Measurements from ENCODE around the gene SLC10A3. TPM values are rescaled to one million over a fixed set of nuclear protein-coding genes. Genes with fewer than 3 reads are reported as not detected.

SLC10A3 gene
- total and polyA plus RNA-seq, 2 of the 13 experiments (the other 11 are each of a cell fraction or from before 2014, with no cell fraction given) = 10.1 to 11.5 TPM

GRCh38 chrX:154464806-154465365 is 25.5 kb downstream of the SLC10A3 start:
- Histone ChIP-seq H3K36me3 (replicated peaks in 1 of 2; ENCODE audit: control insufficient read depth in 1 of 2, insufficient read depth in 2 of 2, low read length in 2 of 2) (peaks cover 3 to 9% of the 10 kb centered on the region in 2 experiments; a peak in 3 of 5 replicates), H3K9ac (ENCODE audit: insufficient read depth, low read depth, low read length) (no peak overlapping the region), H4K20me1 (ENCODE audit: insufficient read depth, low read length) (no peaks in the 10 kb centered on the region), H3K4me3 (replicated peaks in 1 of 3; ENCODE audit: insufficient read depth in 1 of 3, low read depth in 2 of 3, low read length in 3 of 3) (no peak overlapping the region), H2AFZ (ENCODE audit: low read length) (no peak overlapping the region), H3K4me1 (ENCODE audit: insufficient read depth, low read length) (no peaks in the 10 kb centered on the region), H3K4me2 (ENCODE audit: low read depth, low read length) (no peak overlapping the region), H3K27ac (ENCODE audit: extremely low read length, insufficient read depth, low read length) (no peak overlapping the region), H3K79me2 (ENCODE audit: insufficient read depth, low read length) (no peaks in the 10 kb centered on the region), H3K27me3 (ENCODE audit: control insufficient read depth in 1 of 2, insufficient read depth in 2 of 2, low read length in 2 of 2) (no peaks in the 10 kb centered on the region), H3K9me3 (ENCODE audit: low read length) (no peaks in the 10 kb centered on the region)
- ATAC-seq (no peak), FAIRE-seq (no peak), DNase-seq (ENCODE audit: low spot score) (no peak)
- BruUV-seq (replicated peaks) = no TSS peak
- WGBS (ENCODE audit: low lambda C conversion rate) = 100% methylated on average over 1 of the region's 28 CpGs
- POLR2A ChIA-PET = no interaction called here
- intact Hi-C loops (cut with micrococcal nuclease; ENCODE audit: unreplicated experiment) (no loop called here), in situ Hi-C loops (cut with HindIII; ENCODE audit: extremely low pct_ligation_motif_present, low pct_unique_long_range_greater_than_20kb) (no loop called here)
- TF ChIP-seq KLF13 (CRISPR knock-in tag; IDR thresholded peaks at IDR 0.05) = no peak
- CTCF ChIA-PET (ENCODE audit: low intra/inter-chr PET ratio, low total read pairs) = no interaction called here

DNA sequence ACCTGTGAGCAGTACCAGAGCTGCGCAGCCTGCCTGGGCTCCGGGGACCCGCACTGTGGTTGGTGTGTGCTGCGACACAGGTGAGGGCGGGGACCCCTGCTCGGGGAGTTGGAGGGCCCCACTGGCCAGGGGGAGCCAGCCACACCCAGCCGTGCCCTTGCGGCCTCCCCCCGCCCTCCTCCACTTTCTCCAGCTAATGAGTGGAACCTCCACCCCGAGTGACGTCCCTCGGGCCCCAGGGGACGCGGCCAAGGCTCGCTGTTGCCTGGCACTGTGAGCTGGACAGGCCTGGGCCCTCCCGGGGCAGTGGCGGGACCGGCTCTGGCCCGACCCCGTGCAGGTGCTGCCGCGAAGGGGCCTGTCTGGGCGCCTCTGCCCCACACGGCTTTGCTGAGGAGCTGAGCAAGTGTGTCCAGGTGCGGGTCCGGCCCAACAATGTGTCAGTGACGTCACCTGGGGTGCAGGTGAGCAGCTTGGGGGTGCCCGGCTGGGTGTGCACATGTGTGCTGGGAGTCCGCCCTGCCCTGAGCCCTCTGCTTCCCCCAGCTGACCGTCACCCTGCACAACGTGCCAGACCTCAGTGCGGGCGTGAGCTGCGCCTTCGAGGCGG is 26.7 kb downstream of the SLC10A3 start:
- ATAC-seq = no peak
- POLR2A ChIA-PET = no interaction called here
- TF ChIP-seq ZNF563 (CRISPR knock-in tag; IDR thresholded peaks at IDR 0.05) (no peak), XBP1 (CRISPR knock-in tag; IDR thresholded peaks at IDR 0.05) (no peak), CAMTA2 (CRISPR knock-in tag; IDR thresholded peaks at IDR 0.05; ENCODE audit: borderline replicate concordance) (no peak), NR2F2 (IDR thresholded peaks at IDR 0.05; ENCODE audit: borderline replicate concordance, low read depth) (no peak), ZSCAN29 (CRISPR knock-in tag; conservative IDR thresholded peaks at IDR 0.05) (no peak), ZMAT3 (CRISPR knock-in tag; conservative IDR thresholded peaks at IDR 0.05) (no peak), PRMT3 (CRISPR knock-in tag; IDR thresholded peaks at IDR 0.05; ENCODE audit: borderline replicate concordance, low read depth) (no peak), TCF12 (IDR thresholded peaks at IDR 0.05) (no peak), TCF12 (CRISPR knock-in tag; IDR thresholded peaks at IDR 0.05) (no peak)
- TF ChIP-seq, protein P1, sequence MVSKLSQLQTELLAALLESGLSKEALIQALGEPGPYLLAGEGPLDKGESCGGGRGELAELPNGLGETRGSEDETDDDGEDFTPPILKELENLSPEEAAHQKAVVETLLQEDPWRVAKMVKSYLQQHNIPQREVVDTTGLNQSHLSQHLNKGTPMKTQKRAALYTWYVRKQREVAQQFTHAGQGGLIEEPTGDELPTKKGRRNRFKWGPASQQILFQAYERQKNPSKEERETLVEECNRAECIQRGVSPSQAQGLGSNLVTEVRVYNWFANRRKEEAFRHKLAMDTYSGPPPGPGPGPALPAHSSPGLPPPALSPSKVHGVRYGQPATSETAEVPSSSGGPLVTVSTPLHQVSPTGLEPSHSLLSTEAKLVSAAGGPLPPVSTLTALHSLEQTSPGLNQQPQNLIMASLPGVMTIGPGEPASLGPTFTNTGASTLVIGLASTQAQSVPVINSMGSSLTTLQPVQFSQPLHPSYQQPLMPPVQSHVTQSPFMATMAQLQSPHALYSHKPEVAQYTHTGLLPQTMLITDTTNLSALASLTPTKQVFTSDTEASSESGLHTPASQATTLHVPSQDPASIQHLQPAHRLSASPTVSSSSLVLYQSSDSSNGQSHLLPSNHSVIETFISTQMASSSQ (IDR thresholded peaks at IDR 0.05; ENCODE audit: low read depth) = no peak
- TF ChIP-seq, protein P1 (CRISPR knock-in tag; IDR thresholded peaks at IDR 0.05; ENCODE audit: borderline replicate concordance) = no peak
- TF ChIP-seq, protein P2, sequence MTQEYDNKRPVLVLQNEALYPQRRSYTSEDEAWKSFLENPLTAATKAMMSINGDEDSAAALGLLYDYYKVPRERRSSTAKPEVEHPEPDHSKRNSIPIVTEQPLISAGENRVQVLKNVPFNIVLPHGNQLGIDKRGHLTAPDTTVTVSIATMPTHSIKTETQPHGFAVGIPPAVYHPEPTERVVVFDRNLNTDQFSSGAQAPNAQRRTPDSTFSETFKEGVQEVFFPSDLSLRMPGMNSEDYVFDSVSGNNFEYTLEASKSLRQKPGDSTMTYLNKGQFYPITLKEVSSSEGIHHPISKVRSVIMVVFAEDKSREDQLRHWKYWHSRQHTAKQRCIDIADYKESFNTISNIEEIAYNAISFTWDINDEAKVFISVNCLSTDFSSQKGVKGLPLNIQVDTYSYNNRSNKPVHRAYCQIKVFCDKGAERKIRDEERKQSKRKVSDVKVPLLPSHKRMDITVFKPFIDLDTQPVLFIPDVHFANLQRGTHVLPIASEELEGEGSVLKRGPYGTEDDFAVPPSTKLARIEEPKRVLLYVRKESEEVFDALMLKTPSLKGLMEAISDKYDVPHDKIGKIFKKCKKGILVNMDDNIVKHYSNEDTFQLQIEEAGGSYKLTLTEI (CRISPR knock-in tag; conservative IDR thresholded peaks at IDR 0.05) = no peak

More for the DNA sequence above, 26.7 kb downstream of the SLC10A3 start:
- Histone ChIP-seq H3K4me2 (ENCODE audit: low read depth, low read length) (no peak overlapping the region), H4K20me1 (ENCODE audit: insufficient read depth, low read length) (no peaks in the 10 kb centered on the region), H3K9me3 (ENCODE audit: low read length) (no peaks in the 10 kb centered on the region), H3K27me3 (ENCODE audit: control insufficient read depth in 1 of 2, insufficient read depth in 2 of 2, low read length in 2 of 2) (no peaks in the 10 kb centered on the region), H3K27ac (ENCODE audit: extremely low read length, insufficient read depth, low read length) (no peak overlapping the region), H3K36me3 (replicated peaks in 1 of 2; ENCODE audit: control insufficient read depth in 1 of 2, insufficient read depth in 2 of 2, low read length in 2 of 2) (peaks cover 3 to 6% of the 10 kb centered on the region in 2 experiments; a peak in 3 of 5 replicates), H3K4me1 (ENCODE audit: insufficient read depth, low read length) (0 out of 2 replicates have a peak, but pooled peaks cover 4% of the 10 kb centered on the region), H3K9ac (ENCODE audit: insufficient read depth, low read depth, low read length) (no peak overlapping the region), H3K4me3 (replicated peaks in 1 of 3; ENCODE audit: insufficient read depth in 1 of 3, low read depth in 2 of 3, low read length in 3 of 3) (no peak overlapping the region), H2AFZ (ENCODE audit: low read length) (no peak overlapping the region), H3K79me2 (ENCODE audit: insufficient read depth, low read length) (peaks cover 7% of the 10 kb centered on the region)
- BruUV-seq (replicated peaks) = no TSS peak
- CTCF ChIA-PET (ENCODE audit: low intra/inter-chr PET ratio, low total read pairs) = no interaction called here
- FAIRE-seq (no peak), DNase-seq (ENCODE audit: low spot score) (no peak)
- in situ Hi-C loops (cut with HindIII; ENCODE audit: extremely low pct_ligation_motif_present, low pct_unique_long_range_greater_than_20kb) = no loop called here
- no CpG with 5 or more reads among the region's 36 CpGs for WGBS (ENCODE audit: low lambda C conversion rate)
- intact Hi-C loops (cut with micrococcal nuclease; ENCODE audit: unreplicated experiment) = no loop called here

Data from HepG2 (cell line).